Measurements from ENCODE around the gene NUDT5.

DNA sequence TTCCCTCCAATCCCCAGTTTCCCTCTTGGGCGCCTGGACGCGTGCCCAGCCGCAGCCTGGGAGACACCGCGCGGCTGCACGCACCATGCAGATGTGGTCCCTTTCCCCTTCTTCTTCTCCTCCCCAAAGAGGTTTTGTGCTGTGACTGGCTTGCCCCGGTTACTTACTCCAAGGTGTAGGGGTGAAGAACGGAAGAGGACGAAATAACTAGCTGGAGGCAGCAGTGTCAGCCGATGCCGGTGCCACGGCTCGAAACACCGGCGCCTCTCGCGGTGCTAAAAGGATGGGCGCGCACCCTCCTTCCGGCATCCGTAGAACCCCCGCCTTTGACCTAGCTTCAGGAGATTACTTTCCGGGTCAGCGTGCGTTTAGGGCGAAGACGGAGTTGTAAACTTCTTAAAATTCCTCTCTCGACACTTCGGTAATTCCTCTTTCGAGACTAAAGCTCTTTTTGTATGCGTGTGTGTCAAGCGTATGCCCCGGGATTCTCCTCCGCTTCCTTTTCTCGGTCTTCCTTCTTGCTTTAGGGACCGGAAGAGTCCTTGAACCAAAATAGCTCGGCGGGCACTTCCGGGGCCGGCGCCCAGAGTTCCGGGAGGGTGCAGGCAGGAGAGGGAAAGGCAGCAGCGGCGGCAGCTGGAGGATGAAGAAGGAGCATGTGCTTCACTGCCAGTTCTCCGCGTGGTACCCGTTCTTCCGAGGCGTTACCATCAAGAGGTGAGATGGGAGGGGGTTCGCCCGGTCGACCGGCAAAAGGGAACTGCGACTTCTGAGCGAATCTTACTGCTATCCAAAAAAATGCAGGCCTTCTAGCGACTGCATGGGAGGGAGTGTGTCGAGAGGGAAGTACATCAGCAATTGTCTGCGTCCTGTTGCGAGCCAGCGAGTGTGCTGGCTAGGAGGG, at the start of gene NUDT5, which contains the start of gene CDC123:
- TF ChIP-seq, protein P1, sequence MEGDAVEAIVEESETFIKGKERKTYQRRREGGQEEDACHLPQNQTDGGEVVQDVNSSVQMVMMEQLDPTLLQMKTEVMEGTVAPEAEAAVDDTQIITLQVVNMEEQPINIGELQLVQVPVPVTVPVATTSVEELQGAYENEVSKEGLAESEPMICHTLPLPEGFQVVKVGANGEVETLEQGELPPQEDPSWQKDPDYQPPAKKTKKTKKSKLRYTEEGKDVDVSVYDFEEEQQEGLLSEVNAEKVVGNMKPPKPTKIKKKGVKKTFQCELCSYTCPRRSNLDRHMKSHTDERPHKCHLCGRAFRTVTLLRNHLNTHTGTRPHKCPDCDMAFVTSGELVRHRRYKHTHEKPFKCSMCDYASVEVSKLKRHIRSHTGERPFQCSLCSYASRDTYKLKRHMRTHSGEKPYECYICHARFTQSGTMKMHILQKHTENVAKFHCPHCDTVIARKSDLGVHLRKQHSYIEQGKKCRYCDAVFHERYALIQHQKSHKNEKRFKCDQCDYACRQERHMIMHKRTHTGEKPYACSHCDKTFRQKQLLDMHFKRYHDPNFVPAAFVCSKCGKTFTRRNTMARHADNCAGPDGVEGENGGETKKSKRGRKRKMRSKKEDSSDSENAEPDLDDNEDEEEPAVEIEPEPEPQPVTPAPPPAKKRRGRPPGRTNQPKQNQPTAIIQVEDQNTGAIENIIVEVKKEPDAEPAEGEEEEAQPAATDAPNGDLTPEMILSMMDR (IDR thresholded peaks at IDR 0.05; ENCODE audit: low read depth, low read length) = no peak
- TF ChIP-seq POLR2A (IDR thresholded peaks at IDR 0.05; ENCODE audit: extremely low read depth, insufficient read length) = peak; percentile 39

All from NB4 (cell line).